ENCODE data around the gene S100PBP. TPM values are rescaled to one million over a fixed set of nuclear protein-coding genes. Genes with fewer than 3 reads are reported as not detected.
A peak's percentile ranks its signal among the peaks of the same experiment; 100 is the strongest.

Gene S100PBP
- total and polyA plus RNA-seq, 2 of the 4 experiments (the other 2 are of a cell fraction): 13.9 to 20.3 TPM

DNA sequence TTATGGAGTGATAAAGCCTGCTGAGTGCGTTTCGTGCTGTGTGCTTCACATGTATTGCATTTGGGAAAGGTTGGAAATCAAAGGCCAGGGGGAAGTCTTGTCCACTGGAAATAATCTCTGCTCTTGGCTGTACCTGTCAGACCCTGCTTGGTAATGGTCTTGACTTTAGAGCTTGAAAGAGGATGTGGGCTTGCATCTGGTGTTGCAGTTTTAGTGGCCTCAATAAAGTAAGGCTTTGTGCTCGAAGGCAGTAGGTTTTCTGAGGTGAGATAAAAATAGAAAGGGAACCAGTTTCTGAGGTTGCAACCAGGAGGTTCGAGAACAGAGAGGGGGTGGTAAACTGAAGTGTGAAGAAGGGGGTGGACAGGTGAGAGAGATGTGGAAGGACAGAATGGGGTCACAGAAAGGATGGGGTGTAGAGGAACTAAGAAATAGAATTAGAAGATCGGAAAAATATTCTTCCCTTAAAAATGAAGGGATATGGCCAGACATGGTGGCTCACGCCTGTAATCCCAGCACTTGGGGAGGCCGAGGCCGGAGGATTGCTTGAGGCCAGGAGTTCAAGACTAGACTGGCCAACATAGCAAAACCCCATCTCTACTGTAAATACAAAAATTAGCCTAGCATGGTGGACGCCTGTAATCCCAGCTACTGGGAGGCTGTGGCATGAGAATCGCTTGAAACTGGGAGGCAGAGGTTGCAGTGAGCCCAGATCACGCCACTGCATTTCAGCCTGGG is 1.5 kb downstream of the S100PBP start:
- H3K23ac ChIP-seq (ENCODE audit: low read depth, low read length): peak overlapping the region; percentile 86
- no peak overlapping the region for H2BK120ac ChIP-seq (ENCODE audit: low read depth, low read length)
- peaks cover 27 to 66% of the 10 kb centered on the region in 2 experiments for H3K79me1 ChIP-seq (ENCODE audit: low read depth in 1 of 2, low read length in 2 of 2)
- no peak overlapping the region for H2AFZ ChIP-seq (replicated peaks; ENCODE audit: low read length, poor library complexity)
- peaks cover 7% of the 10 kb centered on the region; the same call in 1 of the 2 replicates for H3K9me1 ChIP-seq (ENCODE audit: insufficient read depth, low read length)
- peak overlapping the region; percentile 67; the same call in 1 of the 2 replicates for H3K56ac ChIP-seq (ENCODE audit: extremely low read depth, insufficient read depth, low read length)
- peak overlapping the region; percentile 93 for H3K9ac ChIP-seq (ENCODE audit: low read depth, low read length)
- peak overlapping the region; percentile 92 for H2BK5ac ChIP-seq (ENCODE audit: low read depth, low read length, poor library complexity, severe bottlenecking)
- peak overlapping the region; percentile 100 for H3K4me2 ChIP-seq (ENCODE audit: low read depth, low read length)
- in situ Hi-C loops (cut with MboI; ENCODE audit: low sequenced_read_pairs): no loop called here
- ChIA-PET CTCF (no interaction called here), POLR2A (ENCODE audit: unreplicated experiment) (interaction anchor here (0.6 kb wide), 1 partner anchor 173 kb away, joined by 3 read pairs; no protein-coding TSS in a partner anchor)
- no peak overlapping the region for H2BK20ac ChIP-seq (ENCODE audit: low read depth, low read length)
- no peak overlapping the region for H3K18ac ChIP-seq (ENCODE audit: low read depth, low read length)
- peak overlapping the region; percentile 79 to 89; a peak in 3 of 4 replicates for H4K8ac ChIP-seq (ENCODE audit: low read depth in 2 of 2, low read length in 2 of 2)
- H4K91ac ChIP-seq (ENCODE audit: insufficient read depth, low read depth, low read length): peak overlapping the region; percentile 0; the same call in 1 of the 2 replicates
- peak overlapping the region; percentile 37; the same call in 1 of the 2 replicates for H2AK5ac ChIP-seq (ENCODE audit: low read depth, low read length)
- DNase-seq (no peak), ATAC-seq (ENCODE audit: low read depth) (no peak)
- peak overlapping the region; percentile 56 for H3K4ac ChIP-seq (ENCODE audit: low read depth, low read length)
- H3K14ac ChIP-seq (replicated peaks; ENCODE audit: low read depth, low read length): peak overlapping the region; percentile 96; the same call in 1 of the 2 replicates
- peaks cover 10% of the 10 kb centered on the region for H4K20me1 ChIP-seq (ENCODE audit: insufficient read depth, low read length)
- H4K5ac ChIP-seq (ENCODE audit: low read depth, low read length): 0 out of 2 replicates have a peak overlapping the region, but pooled peaks have one; percentile 46
- no TSS peak for BruUV-seq (replicated peaks)
- H2BK15ac ChIP-seq (ENCODE audit: low read depth, low read length): no peak overlapping the region
- H3K36me3 ChIP-seq (ENCODE audit: control insufficient read depth, insufficient read depth, low read length): no peaks in the 10 kb centered on the region; the same call in none of the 2 replicates
- dilution Hi-C loops (cut with HindIII; ENCODE audit: low sequenced_read_pairs, unreplicated experiment): no loop called here
- no peak overlapping the region for H3K4me3 ChIP-seq (ENCODE audit: insufficient read depth, low read depth, low read length)
- intact Hi-C loops (cut with micrococcal nuclease): no loop called here
- WGBS, 2 experiments (ENCODE audit: extremely low coverage in 2 of 2, insufficient read length in 1 of 2): 50% methylated on average over 4 of the region's 11 CpGs; no CpG with 5 or more reads in 1 of the 2 experiments
- H2AK9ac ChIP-seq (replicated peaks; ENCODE audit: low read depth, low read length, poor library complexity): no peak overlapping the region
- H3K9me3 ChIP-seq (ENCODE audit: control insufficient read depth, insufficient read depth, low read length): no peaks in the 10 kb centered on the region
- peak overlapping the region; percentile 54 for H3K27ac ChIP-seq (ENCODE audit: insufficient read depth, low read length)
- peaks cover 6% of the 10 kb centered on the region for H3K4me1 ChIP-seq (ENCODE audit: control insufficient read depth, insufficient read depth, low read length)
- H3K27me3 ChIP-seq (ENCODE audit: control insufficient read depth, insufficient read depth, low read length): no peaks in the 10 kb centered on the region
- no peak for TF ChIP-seq NFE2L2 (IDR thresholded peaks at IDR 0.05; ENCODE audit: low read depth, low read length)
- no peak for TF ChIP-seq POLR2A (IDR thresholded peaks at IDR 0.05; ENCODE audit: low read depth, low read length)
- no peak for TF ChIP-seq CEBPB (IDR thresholded peaks at IDR 0.05; ENCODE audit: low read depth, low read length)
- no peak for TF ChIP-seq FOS (IDR thresholded peaks at IDR 0.05; ENCODE audit: low read depth, low read length)
- TF ChIP-seq MXI1 (IDR thresholded peaks at IDR 0.05; ENCODE audit: borderline replicate concordance, low read depth, low read length): no peak
- TF ChIP-seq MAZ (IDR thresholded peaks at IDR 0.05; ENCODE audit: borderline replicate concordance, low read depth, low read length): no peak
- TF ChIP-seq, protein P1, sequence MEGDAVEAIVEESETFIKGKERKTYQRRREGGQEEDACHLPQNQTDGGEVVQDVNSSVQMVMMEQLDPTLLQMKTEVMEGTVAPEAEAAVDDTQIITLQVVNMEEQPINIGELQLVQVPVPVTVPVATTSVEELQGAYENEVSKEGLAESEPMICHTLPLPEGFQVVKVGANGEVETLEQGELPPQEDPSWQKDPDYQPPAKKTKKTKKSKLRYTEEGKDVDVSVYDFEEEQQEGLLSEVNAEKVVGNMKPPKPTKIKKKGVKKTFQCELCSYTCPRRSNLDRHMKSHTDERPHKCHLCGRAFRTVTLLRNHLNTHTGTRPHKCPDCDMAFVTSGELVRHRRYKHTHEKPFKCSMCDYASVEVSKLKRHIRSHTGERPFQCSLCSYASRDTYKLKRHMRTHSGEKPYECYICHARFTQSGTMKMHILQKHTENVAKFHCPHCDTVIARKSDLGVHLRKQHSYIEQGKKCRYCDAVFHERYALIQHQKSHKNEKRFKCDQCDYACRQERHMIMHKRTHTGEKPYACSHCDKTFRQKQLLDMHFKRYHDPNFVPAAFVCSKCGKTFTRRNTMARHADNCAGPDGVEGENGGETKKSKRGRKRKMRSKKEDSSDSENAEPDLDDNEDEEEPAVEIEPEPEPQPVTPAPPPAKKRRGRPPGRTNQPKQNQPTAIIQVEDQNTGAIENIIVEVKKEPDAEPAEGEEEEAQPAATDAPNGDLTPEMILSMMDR (conservative IDR thresholded peaks at IDR 0.05; ENCODE audit: low read depth, low read length): no peak
- no peak for TF ChIP-seq RFX5 (IDR thresholded peaks at IDR 0.05; ENCODE audit: low read depth, low read length)
- TF ChIP-seq BHLHE40 (IDR thresholded peaks at IDR 0.05; ENCODE audit: low read depth, low read length): no peak
- TF ChIP-seq, protein P2, sequence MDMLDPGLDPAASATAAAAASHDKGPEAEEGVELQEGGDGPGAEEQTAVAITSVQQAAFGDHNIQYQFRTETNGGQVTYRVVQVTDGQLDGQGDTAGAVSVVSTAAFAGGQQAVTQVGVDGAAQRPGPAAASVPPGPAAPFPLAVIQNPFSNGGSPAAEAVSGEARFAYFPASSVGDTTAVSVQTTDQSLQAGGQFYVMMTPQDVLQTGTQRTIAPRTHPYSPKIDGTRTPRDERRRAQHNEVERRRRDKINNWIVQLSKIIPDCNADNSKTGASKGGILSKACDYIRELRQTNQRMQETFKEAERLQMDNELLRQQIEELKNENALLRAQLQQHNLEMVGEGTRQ (IDR thresholded peaks at IDR 0.05; ENCODE audit: low read depth, low read length): no peak
- TF ChIP-seq MAFK (IDR thresholded peaks at IDR 0.05; ENCODE audit: low read depth, low read length): no peak
- no peak for TF ChIP-seq SMC3 (IDR thresholded peaks at IDR 0.05; ENCODE audit: low read depth, low read length)
- TF ChIP-seq RCOR1 (IDR thresholded peaks at IDR 0.05; ENCODE audit: insufficient replicate concordance, low read length): no peak
- no peak for TF ChIP-seq RAD21 (IDR thresholded peaks at IDR 0.05; ENCODE audit: low read length)
- TF ChIP-seq CHD1 (IDR thresholded peaks at IDR 0.05; ENCODE audit: low read depth, low read length): no peak
